Esophagus squamous epithelium (tissue), 5 donors: ENCODE data around the gene PIGA. TPM values are rescaled to one million over a fixed set of nuclear protein-coding genes. Genes with fewer than 3 reads are reported as not detected.
A peak's percentile ranks its signal among the peaks of the same experiment; 100 is the strongest.

Experiments
- DNase-seq: peaks from one replicate; lab custom pipeline; 2025; lab: John Stamatoyannopoulos, UW
- H3K27ac ChIP-seq, 4 donors: fragments of 200-600 bp; sonication (generic); one replicate each; pipeline ENCODE4 v1.5.1; 2016 to 2019; ENCODE audit warnings: mild to moderate bottlenecking in 1 of 4
- H3K27me3 ChIP-seq, 4 donors: fragments of 200-600 bp; sonication (generic); 1 replicate in 3 of 4; 2 replicates in 1 of 4; pipeline versions ENCODE4 v1.5.1 to v1.6.0; 2017 to 2021; ENCODE audit warnings: antibody characterized with exemption in 1 of 4
- H3K36me3 ChIP-seq, 3 donors: fragments of 200-600 bp; sonication (generic); one replicate each; pipeline ENCODE4 v1.5.1; 2016 to 2019
- H3K4me1 ChIP-seq, 3 donors: fragments of 200-600 bp; sonication (generic); one replicate each; pipeline ENCODE4 v1.5.1; 2017 to 2019
- H3K4me3 ChIP-seq, 4 donors: fragments of 200-600 bp; sonication (generic); 1 replicate in 3 of 4; 2 replicates in 1 of 4; pipeline ENCODE4 v1.5.1; 2016 to 2019; ENCODE audit warnings: mild to moderate bottlenecking in 2 of 4, moderate library complexity in 1 of 4
- H3K9me3 ChIP-seq, 3 donors: fragments of 200-600 bp; sonication (generic); one replicate each; pipeline ENCODE4 v1.5.1; 2016 to 2019
- POLR2A ChIP-seq, 4 donors: fragments of 450-650 bp; IDR thresholded peaks; one replicate each; pipeline ENCODE4 v1.6.1; 2017; ENCODE audit warnings: antibody characterized with exemption in 4 of 4, mild to moderate bottlenecking in 4 of 4, moderate library complexity in 3 of 4
- WGBS, 2 donors: methylation state at CpG; one replicate each; pipeline ENCODE4 v1.1.5; 2018; 5-methylcytosine and 5-hydroxymethylcytosine counted together
- intact Hi-C: fragments of 100-400 bp; cut with DNase I; formaldehyde crosslinking; loops from one replicate; pipeline ENCODE4 v1.15.0; 2022
- total RNA-seq, 4 donors: library from RNA; depleted of rRNA; stranded (reverse); fragments of >200 nt; gene quantifications; one replicate each; pipeline ENCODE4 v1.1.0, GENCODE V29; 2016
- TF ChIP-seq, protein P1 (sequence below), 6 experiments: fragments of 450-650 bp in 4 of 6; fragments of 200-600 bp in 2 of 6; sonication (generic) in 2 of 6; IDR thresholded peaks; one replicate each; pipeline ENCODE4 v1.5.1; 2016 to 2019; ENCODE audit warnings: antibody characterized with exemption in 6 of 6, mild to moderate bottlenecking in 4 of 6, moderate library complexity in 4 of 6
- donor health status: DM: yes; HTN: yes; CAD: no.

PIGA gene
- total RNA-seq, 4 donors from 2014 or later, result 10.0 to 22.5 (median 12.6) TPM

GRCh38 chrX:15349046-15349445, 13.7 kb upstream of the PIGA start:
- H3K9me3 ChIP-seq, result no peaks in the 10 kb centered on the region
- H3K27me3 ChIP-seq, result no peaks in the 10 kb centered on the region
- no peaks in the 10 kb centered on the region for H3K4me1 ChIP-seq
- no peak overlapping the region for H3K27ac ChIP-seq
- no peak for DNase-seq
- WGBS, 2 donors, result 0 to 20% methylated on average over 1 to 2 of the region's 2 CpGs
- no peaks in the 10 kb centered on the region for H3K36me3 ChIP-seq
- intact Hi-C loops, result loop anchor here (5.0 kb wide), 1 partner anchor 118 kb away; no protein-coding TSS in a partner anchor
- TF ChIP-seq POLR2A (IDR thresholded peaks at IDR 0.05), result no peak
- TF ChIP-seq, protein P1, sequence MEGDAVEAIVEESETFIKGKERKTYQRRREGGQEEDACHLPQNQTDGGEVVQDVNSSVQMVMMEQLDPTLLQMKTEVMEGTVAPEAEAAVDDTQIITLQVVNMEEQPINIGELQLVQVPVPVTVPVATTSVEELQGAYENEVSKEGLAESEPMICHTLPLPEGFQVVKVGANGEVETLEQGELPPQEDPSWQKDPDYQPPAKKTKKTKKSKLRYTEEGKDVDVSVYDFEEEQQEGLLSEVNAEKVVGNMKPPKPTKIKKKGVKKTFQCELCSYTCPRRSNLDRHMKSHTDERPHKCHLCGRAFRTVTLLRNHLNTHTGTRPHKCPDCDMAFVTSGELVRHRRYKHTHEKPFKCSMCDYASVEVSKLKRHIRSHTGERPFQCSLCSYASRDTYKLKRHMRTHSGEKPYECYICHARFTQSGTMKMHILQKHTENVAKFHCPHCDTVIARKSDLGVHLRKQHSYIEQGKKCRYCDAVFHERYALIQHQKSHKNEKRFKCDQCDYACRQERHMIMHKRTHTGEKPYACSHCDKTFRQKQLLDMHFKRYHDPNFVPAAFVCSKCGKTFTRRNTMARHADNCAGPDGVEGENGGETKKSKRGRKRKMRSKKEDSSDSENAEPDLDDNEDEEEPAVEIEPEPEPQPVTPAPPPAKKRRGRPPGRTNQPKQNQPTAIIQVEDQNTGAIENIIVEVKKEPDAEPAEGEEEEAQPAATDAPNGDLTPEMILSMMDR (IDR thresholded peaks at IDR 0.05), result peak in 5 of 6 experiments; percentile 29 to 51 (median 41)
- no peak overlapping the region for H3K4me3 ChIP-seq

- H3K4me1 ChIP-seq, result no peaks in the 10 kb centered on the region
- H3K27me3 ChIP-seq, result no peaks in the 10 kb centered on the region
- DNase-seq, result no peak
- TF ChIP-seq, protein P1 (IDR thresholded peaks at IDR 0.05), result no peak
- TF ChIP-seq POLR2A (IDR thresholded peaks at IDR 0.05), result no peak
- no peak overlapping the region for H3K4me3 ChIP-seq
- H3K9me3 ChIP-seq, result no peaks in the 10 kb centered on the region
- 67 to 69% methylated on average over 3 of the region's 3 CpGs for WGBS, 2 donors
- intact Hi-C loops, result loop anchor here (5.0 kb wide), 1 partner anchor 121 kb away; no protein-coding TSS in a partner anchor
- no peaks in the 10 kb centered on the region for H3K36me3 ChIP-seq
- H3K27ac ChIP-seq, result no peak overlapping the region
These were observed 10.7 kb upstream of the PIGA start for GRCh38 chrX:15345976-15346375.

- no peaks in the 10 kb centered on the region for H3K36me3 ChIP-seq
- no peak for DNase-seq
- H3K27ac ChIP-seq, result no peak overlapping the region
- H3K9me3 ChIP-seq, result no peaks in the 10 kb centered on the region
- no peaks in the 10 kb centered on the region for H3K4me1 ChIP-seq
- no peaks in the 10 kb centered on the region for H3K27me3 ChIP-seq
- intact Hi-C loops, result no loop called here
- TF ChIP-seq, protein P1 (IDR thresholded peaks at IDR 0.05), result no peak
- no peak for TF ChIP-seq POLR2A (IDR thresholded peaks at IDR 0.05)
- H3K4me3 ChIP-seq, result no peak overlapping the region
These were observed 8.8 kb upstream of the PIGA start for GRCh38 chrX:15344106-15344505.

- TF ChIP-seq, protein P1 (IDR thresholded peaks at IDR 0.05), result no peak
- no peak for TF ChIP-seq POLR2A (IDR thresholded peaks at IDR 0.05)
- H3K27ac ChIP-seq, result no peak overlapping the region
- WGBS, 2 donors, result 41 to 44% methylated on average over 4 to 5 of the region's 5 CpGs
- no peak for DNase-seq
- no peaks in the 10 kb centered on the region for H3K4me1 ChIP-seq
- no peaks in the 10 kb centered on the region for H3K9me3 ChIP-seq
- no peaks in the 10 kb centered on the region for H3K36me3 ChIP-seq
- no peaks in the 10 kb centered on the region for H3K27me3 ChIP-seq
- no peak overlapping the region for H3K4me3 ChIP-seq
- intact Hi-C loops, result no loop called here
These were observed 7.8 kb upstream of the PIGA start for GRCh38 chrX:15343075-15343476.

DNA sequence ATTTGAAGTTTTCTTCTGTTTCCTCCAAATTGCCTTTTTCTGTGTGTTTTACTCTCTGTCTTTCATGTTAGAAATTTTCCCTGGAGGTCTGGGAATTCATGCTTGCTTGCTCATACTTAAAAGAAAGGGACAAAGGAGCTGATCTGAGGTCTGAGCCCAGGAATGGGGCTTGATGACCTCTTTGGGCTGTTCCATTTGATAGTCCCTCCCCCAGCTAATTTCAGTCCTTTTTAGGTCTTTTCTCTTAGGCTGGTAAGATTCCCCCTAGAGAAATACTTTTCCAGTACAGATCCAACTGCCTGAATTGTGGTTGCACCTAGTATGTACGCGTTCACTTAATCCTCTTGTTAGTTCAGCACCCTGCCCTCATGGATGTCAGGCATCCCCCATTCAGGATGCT, 5.5 kb upstream of the PIGA start:
- DNase-seq, result no peak
- Histone ChIP-seq H3K27me3 (no peaks in the 10 kb centered on the region), H3K4me3 (no peak overlapping the region), H3K27ac (no peak overlapping the region), H3K36me3 (no peaks in the 10 kb centered on the region), H3K4me1 (peaks cover 0 to 5% (median 0%) of the 10 kb centered on the region in 3 donors), H3K9me3 (no peaks in the 10 kb centered on the region)
- intact Hi-C loops, result no loop called here
- 90 to 91% methylated on average over 2 of the region's 2 CpGs for WGBS, 2 donors
- TF ChIP-seq, protein P1 (IDR thresholded peaks at IDR 0.05), result no peak
- no peak for TF ChIP-seq POLR2A (IDR thresholded peaks at IDR 0.05)
